Uterus (tissue), 4 donors: ENCODE data around the gene GNAL. TPM values are rescaled to one million over a fixed set of nuclear protein-coding genes. Genes with fewer than 3 reads are reported as not detected.
"Not testable (repeated sequence)": the region's sequence is repeated elsewhere in the genome, so short reads cannot be mapped to it uniquely, and the experiment has no call there.

Experiments used
- DNase-seq, 2 donors: peaks; one replicate each; pipeline ENCODE4 v3.0.0-alpha.2; 2019 to 2020
- H3K27ac ChIP-seq, 2 donors: fragments of 200-600 bp; sonication (generic); 1 replicate in 1 of 2; 2 replicates in 1 of 2; pipeline ENCODE4 v1.5.1; 2016 to 2018
- H3K27me3 ChIP-seq, 2 donors: fragments of 200-600 bp; sonication (generic); one replicate each; pipeline ENCODE4 v1.5.1; 2018 to 2019; ENCODE audit warnings: control low read depth in 1 of 2
- H3K36me3 ChIP-seq, 2 donors: fragments of 200-600 bp; sonication (generic); one replicate each; pipeline ENCODE4 v1.5.1; 2019; ENCODE audit warnings: control low read depth in 1 of 2
- H3K4me1 ChIP-seq, 2 donors: fragments of 200-600 bp; sonication (generic); one replicate each; pipeline ENCODE4 v1.5.1; 2018 to 2019; ENCODE audit warnings: control low read depth in 1 of 2
- H3K4me3 ChIP-seq, 2 donors: fragments of 200-600 bp; sonication (generic); 1 replicate in 1 of 2; 2 replicates in 1 of 2; pipeline ENCODE4 v1.5.1; 2018 to 2019; ENCODE audit warnings: mild to moderate bottlenecking in 1 of 2
- H3K9me3 ChIP-seq, 2 donors: fragments of 200-600 bp; sonication (generic); one replicate each; pipeline ENCODE4 v1.5.1; 2019; ENCODE audit warnings: control low read depth in 1 of 2
- CTCF ChIP-seq, 4 experiments: fragments of 200-600 bp in 2 of 4; fragments of 450-650 bp in 2 of 4; sonication (generic) in 2 of 4; IDR thresholded peaks; one replicate each; pipeline ENCODE4 v1.5.1; 2016 to 2019; ENCODE audit warnings: antibody characterized with exemption in 4 of 4, mild to moderate bottlenecking in 2 of 4, moderate library complexity in 1 of 4
- POLR2A ChIP-seq, 2 donors: fragments of 450-650 bp; IDR thresholded peaks; one replicate each; pipeline ENCODE4 v1.6.1; 2016; ENCODE audit warnings: antibody characterized with exemption in 2 of 2, mild to moderate bottlenecking in 1 of 2, moderate library complexity in 1 of 2
- intact Hi-C: fragments of 100-400 bp; cut with DNase I; formaldehyde crosslinking; loops from one replicate; pipeline ENCODE4 v1.15.1; 2023; ENCODE audit warnings: low total_unique reads
- total RNA-seq, 4 donors: library from RNA; depleted of rRNA in 3 of 4; stranded (reverse); fragments of >200 nt in 3 of 4; gene quantifications; one replicate each; pipeline versions ENCODE4 v1.1.0 to v1.2.4, GENCODE V29; 2014 to 2023
- donor health status: DM: yes; HTN: yes; CAD: no.

GNAL gene
- total RNA-seq, 4 donors from 2014 or later = 4.6 to 20.2 (median 13.8) TPM

- H3K4me1 ChIP-seq = no peaks in the 10 kb centered on the region
- no peak overlapping the region for H3K27ac ChIP-seq
- TF ChIP-seq POLR2A (IDR thresholded peaks at IDR 0.05) (no peak), CTCF (IDR thresholded peaks at IDR 0.05) (no peak)
- no peak for DNase-seq
- no peaks in the 10 kb centered on the region for H3K9me3 ChIP-seq
- intact Hi-C loops = no loop called here
- H3K27me3 ChIP-seq = no peaks in the 10 kb centered on the region
- H3K4me3 ChIP-seq = no peak overlapping the region
- no peaks in the 10 kb centered on the region for H3K36me3 ChIP-seq
Observed at GRCh38 chr18:11891737-11892136, 202.7 kb downstream of the GNAL start.

- intact Hi-C loops, H3K4me1 ChIP-seq, H3K36me3 ChIP-seq, H3K27ac ChIP-seq, H3K4me3 ChIP-seq, H3K27me3 ChIP-seq, DNase-seq, H3K9me3 ChIP-seq: not testable (repeated sequence)
Observed at GRCh38 chr18:11892438-11892837, 203.4 kb downstream of the GNAL start.

GRCh38 chr18:11897781-11898180, 208.7 kb downstream of the GNAL start:
- H3K4me3 ChIP-seq = no peak overlapping the region
- H3K36me3 ChIP-seq = no peaks in the 10 kb centered on the region
- H3K27me3 ChIP-seq = no peaks in the 10 kb centered on the region
- H3K27ac ChIP-seq = no peak overlapping the region
- no peak for DNase-seq
- H3K4me1 ChIP-seq = no peaks in the 10 kb centered on the region
- intact Hi-C loops = no loop called here
- no peaks in the 10 kb centered on the region for H3K9me3 ChIP-seq
- no peak for TF ChIP-seq CTCF (IDR thresholded peaks at IDR 0.05)
- no peak for TF ChIP-seq POLR2A (IDR thresholded peaks at IDR 0.05)

- Histone ChIP-seq H3K27ac (no peak overlapping the region), H3K27me3 (no peaks in the 10 kb centered on the region), H3K4me3 (no peak overlapping the region), H3K4me1 (no peaks in the 10 kb centered on the region), H3K9me3 (no peaks in the 10 kb centered on the region), H3K36me3 (no peaks in the 10 kb centered on the region)
- intact Hi-C loops = no loop called here
- no peak for TF ChIP-seq POLR2A (IDR thresholded peaks at IDR 0.05)
- DNase-seq = no peak
Observed at GRCh38 chr18:11899063-11899462, 210.0 kb downstream of the GNAL start.

- no peaks in the 10 kb centered on the region for H3K4me1 ChIP-seq
- no peaks in the 10 kb centered on the region for H3K9me3 ChIP-seq
- TF ChIP-seq CTCF (IDR thresholded peaks at IDR 0.05) (no peak), POLR2A (IDR thresholded peaks at IDR 0.05) (no peak)
- no peaks in the 10 kb centered on the region for H3K36me3 ChIP-seq
- H3K27me3 ChIP-seq = no peaks in the 10 kb centered on the region
- DNase-seq = no peak
- no peak overlapping the region for H3K27ac ChIP-seq
- no peak overlapping the region for H3K4me3 ChIP-seq
- intact Hi-C loops = no loop called here
Observed at GRCh38 chr18:11901826-11902438, 212.9 kb downstream of the GNAL start.

- H3K9me3 ChIP-seq = no peaks in the 10 kb centered on the region
- H3K4me3 ChIP-seq = no peak overlapping the region
- TF ChIP-seq POLR2A (IDR thresholded peaks at IDR 0.05) (no peak), CTCF (IDR thresholded peaks at IDR 0.05) (no peak)
- intact Hi-C loops = no loop called here
- no peaks in the 10 kb centered on the region for H3K27me3 ChIP-seq
- H3K4me1 ChIP-seq = peaks cover 0 to 5% of the 10 kb centered on the region in 2 donors
- DNase-seq = no peak
- H3K27ac ChIP-seq = no peak overlapping the region
- no peaks in the 10 kb centered on the region for H3K36me3 ChIP-seq
Observed at GRCh38 chr18:11902522-11903292, 213.6 kb downstream of the GNAL start.
